Fibroblast of lung (primary cell): Measurements from ENCODE around the gene LMO7.

ENCODE experiments used
- CTCF ChIP-seq, 2 donors: IDR thresholded peaks in 1 of 2; conservative IDR thresholded peaks in 1 of 2; 1 replicate in 1 of 2; 2 replicates in 1 of 2; pipeline ENCODE4 v1.5.1; 2011 to 2012; ENCODE audit warnings: low read length in 2 of 2, control low read depth in 1 of 2, inconsistent platforms in 1 of 2, low read depth in 1 of 2, mild to moderate bottlenecking in 1 of 2
- EZH2 ChIP-seq: IDR thresholded peaks from 2 replicates; pipeline ENCODE4 v1.5.1; 2012; ENCODE audit warnings: low read length, control low read depth, mild to moderate bottlenecking; ENCODE audit errors: missing control alignments

DNA sequence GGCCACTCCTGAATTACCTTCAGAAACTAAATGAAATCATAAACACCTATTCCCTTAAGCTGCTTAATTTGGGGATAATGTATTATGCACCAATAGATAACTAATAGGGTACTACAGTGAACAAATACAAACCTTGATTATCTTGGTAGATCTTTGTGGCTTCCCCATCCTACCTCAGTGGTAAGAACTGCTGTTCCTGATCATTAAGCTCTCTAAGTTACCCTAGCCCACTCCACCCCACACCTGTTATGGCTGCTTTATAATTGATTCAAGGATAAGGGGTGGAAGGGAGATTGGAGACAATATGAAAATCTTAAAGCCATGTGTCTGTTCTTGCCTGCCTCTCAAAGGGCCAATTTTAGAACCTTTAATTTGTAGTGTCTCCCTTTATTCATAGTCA is 121.2 kb downstream of the LMO7 start:
- TF ChIP-seq CTCF (conservative IDR thresholded peaks at IDR 0.05 in 1 of 2, IDR thresholded peaks at IDR 0.05 in 1 of 2; ENCODE audit: low read depth in 1 of 2, low read length in 2 of 2) (no peak), EZH2 (no peak)
